Adipose tissue (tissue), 3 donors: ENCODE results near the gene ANKH. TPM values are rescaled to one million over a fixed set of nuclear protein-coding genes. Genes with fewer than 3 reads are reported as not detected.

Source experiments
- H3K27ac ChIP-seq: one replicate; pipeline ENCODE4 v1.5.1; 2013; ENCODE audit warnings: low read depth, low read length
- WGBS, 3 donors: extraction: QIAGEN DNeasy Blood & Tissue Kit; methylation state at CpG; one replicate each; pipeline ENCODE4 v1.1.7; 2013; 5-methylcytosine and 5-hydroxymethylcytosine counted together
- polyA plus RNA-seq, 3 donors: library from polyadenylated mRNA; stranded (reverse); fragments of 200-250 nt; gene quantifications; one replicate each; pipeline ENCODE4 v1.2.3, GENCODE V29; 2013
- donor health status: healthy with polysubstance abuse.
- donor health status: Bipolar disorder and iron deficiency.
- donor health status: healthy.

Gene ANKH
- polyA plus RNA-seq, 3 donors: 16.9 to 21.6 (median 17.5) TPM

- H3K27ac ChIP-seq: no peak overlapping the region
- 69 to 75% (median 72%) methylated on average over 4 of the region's 4 CpGs for WGBS, 3 donors
Observed at GRCh38 chr5:14672082-14672481, 199.5 kb downstream of the ANKH start.

GRCh38 chr5:14671414-14671813, 200.2 kb downstream of the ANKH start:
- WGBS, 3 donors: 23 to 58% (median 47%) methylated on average over 2 of the region's 2 CpGs
- no peak overlapping the region for H3K27ac ChIP-seq

- WGBS, 3 donors: 68 to 82% (median 74%) methylated on average over 1 of the region's 1 CpG
- no peak overlapping the region for H3K27ac ChIP-seq
Observed at GRCh38 chr5:14669975-14670374, 201.6 kb downstream of the ANKH start.

- WGBS, 3 donors: 91 to 95% (median 93%) methylated on average over 5 of the region's 5 CpGs
Observed at GRCh38 chr5:14669415-14669814, 202.2 kb downstream of the ANKH start.

GRCh38 chr5:14668181-14668591, 203.4 kb downstream of the ANKH start:
- 78 to 82% (median 79%) methylated on average over 5 of the region's 5 CpGs for WGBS, 3 donors

More at GRCh38 chr5:14669415-14669814, 202.2 kb downstream of the ANKH start:
- H3K27ac ChIP-seq: no peak overlapping the region

GRCh38 chr5:14667770-14668169, 203.8 kb downstream of the ANKH start:
- no peak overlapping the region for H3K27ac ChIP-seq
- 84 to 93% (median 87%) methylated on average over 1 of the region's 1 CpG for WGBS, 3 donors

More at GRCh38 chr5:14668181-14668591, 203.4 kb downstream of the ANKH start:
- no peak overlapping the region for H3K27ac ChIP-seq

- WGBS, 3 donors: 82 to 84% (median 83%) methylated on average over 8 of the region's 8 CpGs
- no peak overlapping the region for H3K27ac ChIP-seq
Observed at GRCh38 chr5:14667290-14667689, 204.3 kb downstream of the ANKH start.

GRCh38 chr5:14666357-14666756, 205.2 kb downstream of the ANKH start:
- WGBS, 3 donors: 32 to 58% (median 43%) methylated on average over 2 of the region's 2 CpGs

GRCh38 chr5:14665949-14666348, 205.6 kb downstream of the ANKH start:
- H3K27ac ChIP-seq: no peak overlapping the region
- WGBS, 3 donors: 8 to 31% (median 27%) methylated on average over 7 of the region's 7 CpGs

More at GRCh38 chr5:14666357-14666756, 205.2 kb downstream of the ANKH start:
- H3K27ac ChIP-seq: no peak overlapping the region

- 2% methylated on average over 21 of the region's 21 CpGs for WGBS, 3 donors
- no peak overlapping the region for H3K27ac ChIP-seq
Observed at GRCh38 chr5:14665101-14665822, 206.3 kb downstream of the ANKH start.

GRCh38 chr5:14664270-14665100, 207.1 kb downstream of the ANKH start, which contains the start of gene OTULIN:
Gene OTULIN, plus strand, starts transcription at chr5:14664718. Its CDS starts 108 bp downstream, at chr5:14664826.
- H3K27ac ChIP-seq: no peak within 1 kb of the TSS
- WGBS, 3 donors: 0% methylated on average over 106 to 115 of the region's 115 CpGs

GRCh38 chr5:14663734-14664269, 207.8 kb downstream of the ANKH start:
- 2 to 3% (median 2%) methylated on average over 24 of the region's 24 CpGs for WGBS, 3 donors
- no peak overlapping the region for H3K27ac ChIP-seq

- H3K27ac ChIP-seq: no peak overlapping the region
- 97 to 98% (median 97%) methylated on average over 7 of the region's 7 CpGs for WGBS, 3 donors
Observed at GRCh38 chr5:14662721-14663260, 208.8 kb downstream of the ANKH start.

GRCh38 chr5:14660833-14661232, 210.7 kb downstream of the ANKH start:
- 61 to 87% (median 69%) methylated on average over 2 of the region's 2 CpGs for WGBS, 3 donors
- H3K27ac ChIP-seq: no peak overlapping the region

GRCh38 chr5:14659821-14660607, 211.6 kb downstream of the ANKH start:
- no peak overlapping the region for H3K27ac ChIP-seq
- whole genome bisulfite sequencing, 3 donors: 84 to 88% (median 86%) methylated on average over 3 of the region's 3 CpGs

GRCh38 chr5:14656898-14657297, 214.7 kb downstream of the ANKH start:
- 45 to 69% (median 58%) methylated on average over 2 of the region's 2 CpGs for WGBS, 3 donors
- H3K27ac ChIP-seq: no peak overlapping the region

GRCh38 chr5:14655146-14655741, 216.3 kb downstream of the ANKH start:
- H3K27ac ChIP-seq: no peak overlapping the region
- WGBS, 3 donors: 52 to 61% (median 61%) methylated on average over 4 of the region's 4 CpGs
